Stimulated activated memory B cell treated with anti-CD40 and anti-IgM and Interleukin-4, amounts not matched to agents 10 μg/mL and 1 μg/mL and 100 μg/mL, for 72 hours (primary cell): ENCODE results near the gene LRRC7.
"Not testable (repeated sequence)": the region's sequence is repeated elsewhere in the genome, so short reads cannot be mapped to it uniquely, and the experiment has no call there.

Experiments
- ATAC-seq: fragments of 150-1000 bp; cut with Tn5 transposase; 2 replicates; pipeline ENCODE4 v1.10.0; 2021
- H3K27ac Mint-ChIP-seq: one replicate; pipeline ENCODE4 v1.8.0; 2022; ENCODE audit warnings: mild to moderate bottlenecking, mixed read lengths
- H3K27me3 Mint-ChIP-seq: one replicate; pipeline ENCODE4 v1.8.0; 2022; ENCODE audit warnings: mixed read lengths
- H3K36me3 Mint-ChIP-seq: one replicate; pipeline ENCODE4 v1.8.0; 2022; ENCODE audit warnings: mixed read lengths
- H3K4me1 Mint-ChIP-seq: one replicate; pipeline ENCODE4 v1.8.0; 2022; ENCODE audit warnings: mixed read lengths
- H3K4me3 Mint-ChIP-seq: one replicate; pipeline ENCODE4 v1.8.0; 2022; ENCODE audit warnings: mild to moderate bottlenecking, moderate library complexity, mixed read lengths
- H3K9me3 Mint-ChIP-seq: one replicate; pipeline ENCODE4 v1.8.0; 2022; ENCODE audit warnings: mixed read lengths

LRRC7 gene

GRCh38 chr1:69835955-69836354, 268.2 kb downstream of the LRRC7 start:
- Mint-ChIP-seq H3K4me3 (no peak overlapping the region), H3K4me1 (no peaks in the 10 kb centered on the region), H3K27me3 (no peaks in the 10 kb centered on the region), H3K36me3 (no peaks in the 10 kb centered on the region), H3K27ac (no peak overlapping the region), H3K9me3 (no peaks in the 10 kb centered on the region)
- ATAC-seq: no peak

GRCh38 chr1:69836971-69837636, 269.4 kb downstream of the LRRC7 start:
- Mint-ChIP-seq H3K27ac (no peak overlapping the region), H3K36me3 (no peaks in the 10 kb centered on the region), H3K9me3 (no peaks in the 10 kb centered on the region), H3K4me1 (no peaks in the 10 kb centered on the region), H3K27me3 (no peaks in the 10 kb centered on the region), H3K4me3 (no peak overlapping the region)
- ATAC-seq: no peak

GRCh38 chr1:69842326-69842725, 274.6 kb downstream of the LRRC7 start:
- peaks cover under 1% of the 10 kb centered on the region for H3K9me3 Mint-ChIP-seq
- no peak for ATAC-seq
- H3K27me3 Mint-ChIP-seq: no peaks in the 10 kb centered on the region
- no peak overlapping the region for H3K27ac Mint-ChIP-seq
- H3K4me1 Mint-ChIP-seq: no peaks in the 10 kb centered on the region
- H3K36me3 Mint-ChIP-seq: no peaks in the 10 kb centered on the region
- H3K4me3 Mint-ChIP-seq: no peak overlapping the region

- ATAC-seq: no peak
- Mint-ChIP-seq H3K27ac (no peak overlapping the region), H3K36me3 (no peaks in the 10 kb centered on the region), H3K9me3 (peaks cover 4% of the 10 kb centered on the region), H3K27me3 (no peaks in the 10 kb centered on the region), H3K4me3 (no peak overlapping the region), H3K4me1 (no peaks in the 10 kb centered on the region)
Observed at GRCh38 chr1:69845655-69846054, 277.9 kb downstream of the LRRC7 start.

- Mint-ChIP-seq H3K27ac (no peak overlapping the region), H3K4me1 (no peaks in the 10 kb centered on the region), H3K9me3 (peaks cover 4% of the 10 kb centered on the region), H3K4me3 (no peak overlapping the region), H3K36me3 (no peaks in the 10 kb centered on the region), H3K27me3 (no peaks in the 10 kb centered on the region)
- ATAC-seq: no peak
Observed at GRCh38 chr1:69846267-69846666, 278.5 kb downstream of the LRRC7 start.

- Mint-ChIP-seq H3K27ac (no peak overlapping the region), H3K36me3 (no peaks in the 10 kb centered on the region), H3K27me3 (no peaks in the 10 kb centered on the region), H3K4me3 (no peak overlapping the region), H3K9me3 (peaks cover 4% of the 10 kb centered on the region), H3K4me1 (no peaks in the 10 kb centered on the region)
- no peak for ATAC-seq
Observed at GRCh38 chr1:69847670-69848069, 279.9 kb downstream of the LRRC7 start.

GRCh38 chr1:69852151-69852550, 284.4 kb downstream of the LRRC7 start:
- H3K4me1 Mint-ChIP-seq: no peaks in the 10 kb centered on the region
- no peak overlapping the region for H3K4me3 Mint-ChIP-seq
- peaks cover 4% of the 10 kb centered on the region for H3K9me3 Mint-ChIP-seq
- no peaks in the 10 kb centered on the region for H3K27me3 Mint-ChIP-seq
- no peaks in the 10 kb centered on the region for H3K36me3 Mint-ChIP-seq
- H3K27ac Mint-ChIP-seq: no peak overlapping the region
- ATAC-seq: no peak

GRCh38 chr1:69852706-69853105, 285.0 kb downstream of the LRRC7 start:
- Mint-ChIP-seq H3K4me1 (no peaks in the 10 kb centered on the region), H3K27me3 (no peaks in the 10 kb centered on the region), H3K4me3 (no peak overlapping the region), H3K36me3 (no peaks in the 10 kb centered on the region), H3K27ac (no peak overlapping the region), H3K9me3 (peaks cover under 1% of the 10 kb centered on the region)
- no peak for ATAC-seq

- Mint-ChIP-seq H3K27ac (no peak overlapping the region), H3K9me3 (peaks cover under 1% of the 10 kb centered on the region), H3K4me1 (no peaks in the 10 kb centered on the region), H3K4me3 (no peak overlapping the region), H3K36me3 (no peaks in the 10 kb centered on the region), H3K27me3 (no peaks in the 10 kb centered on the region)
- no peak for ATAC-seq
Observed at GRCh38 chr1:69858534-69858933, 290.8 kb downstream of the LRRC7 start.

- no peak overlapping the region for H3K27ac Mint-ChIP-seq
- peaks cover 4% of the 10 kb centered on the region for H3K9me3 Mint-ChIP-seq
- no peak for ATAC-seq
- no peaks in the 10 kb centered on the region for H3K4me1 Mint-ChIP-seq
- H3K27me3 Mint-ChIP-seq: no peaks in the 10 kb centered on the region
- H3K4me3 Mint-ChIP-seq: no peak overlapping the region
- no peaks in the 10 kb centered on the region for H3K36me3 Mint-ChIP-seq
Observed at GRCh38 chr1:69861641-69862040, 293.9 kb downstream of the LRRC7 start.

GRCh38 chr1:69862906-69863305, 295.2 kb downstream of the LRRC7 start:
- no peak overlapping the region for H3K27ac Mint-ChIP-seq
- peaks cover 4% of the 10 kb centered on the region for H3K9me3 Mint-ChIP-seq
- no peaks in the 10 kb centered on the region for H3K36me3 Mint-ChIP-seq
- H3K4me3 Mint-ChIP-seq: no peak overlapping the region
- no peak for ATAC-seq
- H3K4me1 Mint-ChIP-seq: no peaks in the 10 kb centered on the region
- H3K27me3 Mint-ChIP-seq: no peaks in the 10 kb centered on the region

- H3K36me3 Mint-ChIP-seq: no peaks in the 10 kb centered on the region
- no peak for ATAC-seq
- no peaks in the 10 kb centered on the region for H3K4me1 Mint-ChIP-seq
- H3K27ac Mint-ChIP-seq: no peak overlapping the region
- H3K27me3 Mint-ChIP-seq: no peaks in the 10 kb centered on the region
- peaks cover 4% of the 10 kb centered on the region for H3K9me3 Mint-ChIP-seq
- no peak overlapping the region for H3K4me3 Mint-ChIP-seq
Observed at GRCh38 chr1:69863704-69864103, 296.0 kb downstream of the LRRC7 start.

- no peaks in the 10 kb centered on the region for H3K36me3 Mint-ChIP-seq
- H3K27ac Mint-ChIP-seq: no peak overlapping the region
- no peaks in the 10 kb centered on the region for H3K9me3 Mint-ChIP-seq
- H3K27me3 Mint-ChIP-seq: no peaks in the 10 kb centered on the region
- ATAC-seq: no peak
- no peak overlapping the region for H3K4me3 Mint-ChIP-seq
- no peaks in the 10 kb centered on the region for H3K4me1 Mint-ChIP-seq
Observed at GRCh38 chr1:69871412-69871811, 303.7 kb downstream of the LRRC7 start.

- peaks cover 4% of the 10 kb centered on the region for H3K9me3 Mint-ChIP-seq
- no peak for ATAC-seq
- H3K27me3 Mint-ChIP-seq: no peaks in the 10 kb centered on the region
- no peaks in the 10 kb centered on the region for H3K36me3 Mint-ChIP-seq
- H3K4me1 Mint-ChIP-seq: no peaks in the 10 kb centered on the region
- no peak overlapping the region for H3K27ac Mint-ChIP-seq
- H3K4me3 Mint-ChIP-seq: no peak overlapping the region
Observed at GRCh38 chr1:69878338-69878737, 310.6 kb downstream of the LRRC7 start.

- H3K27ac Mint-ChIP-seq, ATAC-seq, H3K4me3 Mint-ChIP-seq, H3K9me3 Mint-ChIP-seq, H3K27me3 Mint-ChIP-seq, H3K36me3 Mint-ChIP-seq, H3K4me1 Mint-ChIP-seq: not testable (repeated sequence)
Observed at GRCh38 chr1:69888016-69888415, 320.3 kb downstream of the LRRC7 start.

GRCh38 chr1:69888657-69889056, 320.9 kb downstream of the LRRC7 start:
- Mint-ChIP-seq H3K4me1 (no peaks in the 10 kb centered on the region), H3K36me3 (no peaks in the 10 kb centered on the region), H3K4me3 (no peak overlapping the region), H3K27me3 (no peaks in the 10 kb centered on the region), H3K9me3 (peaks cover 10% of the 10 kb centered on the region), H3K27ac (no peak overlapping the region)
- no peak for ATAC-seq
